HG03060 (cell line): ENCODE data around the gene NUPR1.
"Not testable (repeated sequence)": the region's sequence is repeated elsewhere in the genome, so short reads cannot be mapped to it uniquely, and the experiment has no call there.

Source experiments
- ATAC-seq: cut with Tn5 transposase; IDR thresholded peaks from one replicate; pipeline ENCODE4 v1.9.1; 2021; ENCODE audit warnings: low read depth, moderate number of reproducible peaks; ENCODE audit not compliant: unreplicated experiment

Gene NUPR1

GRCh38 chr16:28500476-28501180 lies 38.1 kb downstream of the NUPR1 start:
- not testable (repeated sequence) for ATAC-seq

- no peak for ATAC-seq
Measured at GRCh38 chr16:28499854-28500253, 38.9 kb downstream of the NUPR1 start.

GRCh38 chr16:28498666-28499381 lies 40.0 kb downstream of the NUPR1 start:
- no peak for ATAC-seq

GRCh38 chr16:28497861-28498599 lies 40.7 kb downstream of the NUPR1 start:
- ATAC-seq: no peak

- ATAC-seq: no peak
Measured at GRCh38 chr16:28497386-28497785, 41.4 kb downstream of the NUPR1 start.

- ATAC-seq: no peak
Measured at GRCh38 chr16:28496844-28497243, 41.9 kb downstream of the NUPR1 start.

GRCh38 chr16:28495795-28496749 lies 42.7 kb downstream of the NUPR1 start:
- ATAC-seq: no peak

GRCh38 chr16:28495098-28495793 lies 43.5 kb downstream of the NUPR1 start:
- ATAC-seq: no peak

- ATAC-seq: peak; percentile 51
Measured at GRCh38 chr16:28494121-28494851, 44.5 kb downstream of the NUPR1 start, which contains the start of gene APOBR. Gene APOBR (plus strand): TSS chr16:28494643. CDS start chr16:28494682, 39 bp downstream.

- ATAC-seq: no peak
Measured at GRCh38 chr16:28492511-28492910, 46.3 kb downstream of the NUPR1 start.

GRCh38 chr16:28491970-28492474 lies 46.8 kb downstream of the NUPR1 start, which contains the start of gene CLN3:
Gene CLN3 (minus strand): TSS chr16:28492074. CDS start chr16:28491759, 315 bp downstream.
- no peak for ATAC-seq

GRCh38 chr16:28491230-28491969 lies 47.4 kb downstream of the NUPR1 start:
- no peak for ATAC-seq

GRCh38 chr16:28486266-28486665 lies 52.5 kb downstream of the NUPR1 start:
- no peak for ATAC-seq

GRCh38 chr16:28483361-28483760 lies 55.4 kb downstream of the NUPR1 start:
- ATAC-seq: not testable (repeated sequence)
